GM12892 (cell line): ENCODE measurements around the gene KCNIP3.

Source experiments
- POLR2A ChIP-seq: IDR thresholded peaks from 2 replicates; pipeline ENCODE4 v1.6.1; 2011; ENCODE audit warnings: low read depth, low read length, control low read depth
- POLR2AphosphoS5 ChIP-seq: IDR thresholded peaks from 2 replicates; pipeline ENCODE4 v1.6.1; 2011; ENCODE audit warnings: low read depth, low read length, control low read depth

GRCh38 chr2:95374029-95374428 lies 76.9 kb downstream of the KCNIP3 start:
- TF ChIP-seq POLR2A (no peak), POLR2AphosphoS5 (no peak)
